Epithelial cell of prostate (primary cell): ENCODE data around the gene NFIA.
"Not testable (repeated sequence)": the region's sequence is repeated elsewhere in the genome, so short reads cannot be mapped to it uniquely, and the experiment has no call there.

Experiments used
- DNase-seq: peaks from one replicate; pipeline ENCODE4 v3.0.0-alpha.2; 2011; ENCODE audit warnings: low read depth, low spot score
- H3K27ac ChIP-seq: fragments of 450-650 bp; 2 replicates; pipeline ENCODE4 v1.5.1; 2017; ENCODE audit warnings: mild to moderate bottlenecking

NFIA gene

DNA sequence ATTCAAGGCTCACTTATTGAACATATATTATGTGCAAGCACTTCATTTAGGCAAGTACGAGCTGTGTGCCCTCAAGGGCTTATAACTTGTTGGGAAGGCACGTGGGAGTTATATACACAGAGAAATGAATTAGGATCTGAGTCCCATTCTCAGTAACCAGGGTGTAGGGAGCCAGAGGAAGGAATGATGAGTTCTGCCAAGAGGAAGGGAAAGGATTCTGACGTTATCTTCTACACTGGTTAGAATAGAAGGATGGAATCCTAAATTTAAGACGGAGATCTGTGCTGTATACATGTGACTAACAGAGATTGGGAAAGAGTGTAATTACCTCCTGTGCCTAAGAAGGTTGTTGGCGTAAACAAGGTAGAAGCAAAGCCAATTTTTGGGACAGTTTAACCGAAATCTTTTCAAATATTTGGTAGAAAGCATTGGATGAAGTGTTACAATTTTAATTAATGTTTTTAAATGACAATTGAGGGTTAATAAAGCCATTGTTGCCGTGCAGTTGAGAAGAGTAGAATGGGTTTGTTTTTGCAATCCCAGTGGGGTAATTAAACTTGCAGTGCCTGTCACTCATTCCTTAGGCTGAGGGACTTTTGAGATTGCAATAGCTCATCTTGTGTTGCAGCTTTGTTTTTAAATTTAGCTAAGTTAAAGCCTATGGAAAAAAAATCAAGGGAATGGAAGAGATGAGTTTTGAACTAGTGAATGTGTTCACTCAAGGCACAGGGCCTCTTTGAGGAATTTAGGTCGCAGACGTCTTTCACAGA, 177.2 kb downstream of the NFIA start:
- DNase-seq, result no peak
- no peak overlapping the region for H3K27ac ChIP-seq

DNA sequence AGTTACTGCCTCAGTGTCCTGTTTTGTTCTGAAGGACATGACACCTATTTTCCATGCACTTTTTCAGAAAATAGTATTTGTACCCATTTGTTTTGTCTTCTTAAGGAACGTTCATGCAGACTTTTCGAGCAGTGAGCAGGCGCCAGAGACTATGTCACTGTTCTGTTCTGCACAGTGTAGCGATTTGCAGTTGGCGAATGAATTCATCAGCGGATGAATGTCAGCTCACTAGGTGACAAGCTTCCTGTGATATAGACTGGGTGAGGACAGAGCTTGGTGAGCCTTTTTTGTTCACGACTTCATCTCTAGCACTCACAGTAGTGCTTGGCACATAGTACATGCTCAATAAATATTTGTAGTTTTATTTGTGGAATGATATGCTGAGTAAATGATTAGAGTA, 177.8 kb downstream of the NFIA start:
- no peak for DNase-seq
- H3K27ac ChIP-seq, result no peak overlapping the region

GRCh38 chr1:61261595-61261994, 179.2 kb downstream of the NFIA start:
- no peak overlapping the region for H3K27ac ChIP-seq
- DNase-seq, result no peak

DNA sequence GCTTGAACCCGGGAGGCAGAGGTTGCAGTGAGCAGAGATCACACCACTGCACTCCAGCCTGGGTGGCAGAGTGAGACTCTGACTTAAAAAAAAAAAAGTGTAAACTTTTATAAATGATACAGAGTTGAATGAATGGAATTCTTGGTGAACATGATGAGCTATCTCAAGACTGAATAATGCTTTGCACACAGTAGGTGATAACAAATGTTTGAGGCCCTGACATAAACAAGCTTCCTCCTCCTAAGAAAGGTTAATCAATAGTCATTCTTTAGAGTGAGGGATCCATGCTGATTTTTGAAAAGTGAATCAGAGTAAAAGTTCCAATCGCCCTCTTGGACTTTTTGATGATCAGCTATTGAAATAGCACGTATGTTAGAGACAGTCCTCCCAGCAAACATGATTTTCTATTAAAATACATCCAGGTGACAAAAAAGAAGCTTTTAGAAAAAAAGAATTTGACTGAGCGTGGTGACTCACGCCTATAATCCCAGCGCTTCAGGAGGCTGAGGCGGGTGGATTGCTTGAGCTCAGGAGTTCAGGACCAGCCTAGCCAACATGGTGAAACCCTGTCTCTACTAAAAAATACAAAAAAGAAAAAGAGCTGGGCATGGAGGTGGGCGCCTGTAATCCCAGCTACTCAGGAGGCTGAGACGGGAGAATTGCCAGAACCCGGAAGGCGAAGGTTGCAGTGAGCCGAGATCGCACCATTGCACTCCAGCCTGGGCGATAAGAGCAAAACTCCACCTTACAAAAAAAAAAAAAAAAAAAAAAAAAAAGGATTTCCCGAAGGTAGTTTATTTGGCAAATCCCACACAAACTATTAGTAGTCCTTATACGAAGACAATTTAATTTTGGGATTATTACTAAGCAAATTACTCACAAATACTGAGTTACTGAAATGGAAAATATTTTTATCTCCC, 181.8 kb downstream of the NFIA start:
- no peak for DNase-seq
- H3K27ac ChIP-seq, result no peak overlapping the region

DNA sequence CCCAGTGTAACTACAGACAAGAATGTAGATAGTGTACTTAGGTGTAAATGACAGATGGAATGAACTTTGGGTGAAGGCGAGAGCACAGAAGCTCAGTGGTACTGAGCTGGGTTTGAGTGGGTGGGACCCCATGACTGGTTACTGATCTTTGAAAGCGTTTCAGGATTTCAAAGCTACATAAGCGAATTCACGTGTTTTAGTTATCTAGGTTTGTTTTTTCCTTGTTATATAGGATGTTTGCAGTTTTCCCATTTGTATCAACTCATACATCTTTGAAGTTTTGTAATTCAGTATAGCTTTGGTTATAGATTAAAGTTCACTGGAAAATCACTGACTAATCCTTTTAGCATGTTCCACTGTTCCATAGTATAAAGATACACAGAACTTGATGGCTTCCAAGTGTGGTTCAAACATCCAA, 182.5 kb downstream of the NFIA start:
- DNase-seq, result no peak

DNA sequence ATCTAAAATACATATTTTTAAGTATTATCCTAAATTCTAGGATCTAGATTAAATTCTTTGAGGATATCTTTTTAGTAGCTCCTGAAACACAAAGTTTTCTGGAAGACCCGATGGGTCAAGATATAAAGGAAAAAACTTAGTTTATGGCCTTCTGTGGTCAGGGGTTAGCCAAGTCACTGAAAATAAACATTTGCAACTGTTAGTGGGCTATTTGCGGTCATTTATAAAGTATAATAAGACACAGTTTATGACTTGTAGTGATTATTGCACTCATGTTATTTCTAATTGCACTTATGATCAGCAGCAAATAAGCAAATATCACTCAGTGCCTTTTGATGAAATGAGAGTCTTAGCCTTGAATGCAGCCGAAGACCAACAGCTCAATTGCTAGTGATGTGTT, 183.3 kb downstream of the NFIA start:
- no peak for DNase-seq
- no peak overlapping the region for H3K27ac ChIP-seq

More for the DNA sequence above, 182.5 kb downstream of the NFIA start:
- no peak overlapping the region for H3K27ac ChIP-seq

- H3K27ac ChIP-seq, result no peak overlapping the region
- no peak for DNase-seq
These were observed 184.4 kb downstream of the NFIA start for GRCh38 chr1:61266738-61267137.

GRCh38 chr1:61268546-61269240, 186.3 kb downstream of the NFIA start:
- H3K27ac ChIP-seq, result no peak overlapping the region
- DNase-seq, result no peak

DNA sequence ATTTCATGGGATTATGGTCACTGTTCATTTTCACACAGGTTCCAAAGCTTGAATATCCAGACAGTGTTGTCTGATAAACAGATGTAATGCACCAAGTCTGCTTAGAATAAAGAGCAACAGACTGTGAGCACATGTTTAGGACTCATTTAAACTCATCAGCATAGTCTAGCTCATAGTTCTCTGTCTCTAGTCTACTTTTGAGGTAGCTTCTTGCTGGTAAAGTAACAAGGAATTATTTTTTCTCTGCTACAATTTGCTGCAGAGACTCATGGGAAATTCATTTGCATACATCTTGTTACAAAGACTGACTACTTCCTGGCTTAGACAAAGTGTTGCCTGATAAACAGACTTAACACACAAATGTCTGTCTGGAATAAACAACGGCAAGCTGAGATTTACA, 187.2 kb downstream of the NFIA start:
- no peak for DNase-seq
- H3K27ac ChIP-seq, result no peak overlapping the region

- H3K27ac ChIP-seq, result no peak overlapping the region
- DNase-seq, result no peak
These were observed 187.7 kb downstream of the NFIA start for GRCh38 chr1:61270107-61270506.

- H3K27ac ChIP-seq, result no peak overlapping the region
- DNase-seq, result no peak
These were observed 188.5 kb downstream of the NFIA start for GRCh38 chr1:61270761-61271411.

DNA sequence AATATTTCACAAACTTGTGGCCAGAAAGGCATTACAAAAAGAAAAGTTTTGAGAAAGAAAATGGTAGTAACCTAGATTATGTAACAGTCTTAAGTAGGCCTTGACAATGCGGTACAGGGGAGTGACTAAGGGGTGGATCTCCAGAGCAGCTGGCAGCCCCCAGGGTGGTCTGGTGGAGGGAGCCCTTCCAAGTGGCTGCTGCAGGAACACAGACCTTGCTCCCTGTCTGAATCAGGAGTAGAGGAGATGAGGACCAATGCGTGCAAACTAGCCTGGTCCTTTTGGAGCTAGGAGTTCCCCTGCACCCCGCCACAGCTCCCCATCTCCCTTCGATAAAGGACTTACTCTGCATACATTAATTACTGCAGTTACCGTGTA, 189.0 kb downstream of the NFIA start:
- H3K27ac ChIP-seq, result no peak overlapping the region
- DNase-seq, result no peak

- H3K27ac ChIP-seq, result no peak overlapping the region
- DNase-seq, result no peak
These were observed 190.9 kb downstream of the NFIA start for GRCh38 chr1:61273167-61273705.

DNA sequence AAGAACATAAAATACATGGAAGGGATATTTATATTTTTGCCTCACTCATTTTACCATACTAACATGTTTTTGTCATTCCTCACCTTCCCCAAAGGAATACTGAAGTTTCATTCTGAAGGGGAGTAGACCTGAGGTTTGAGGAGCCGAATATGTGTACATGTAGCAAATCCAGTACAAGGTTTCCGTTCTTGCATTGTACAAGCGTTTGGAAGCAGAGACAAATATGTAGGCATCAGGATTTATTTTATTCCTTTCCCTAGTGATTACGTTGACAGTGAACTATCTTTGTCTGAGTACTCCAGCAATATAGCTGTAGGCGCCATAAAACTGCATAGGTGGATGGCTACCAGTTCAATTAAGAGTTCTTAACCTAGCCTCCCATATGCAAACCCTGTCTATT, 191.5 kb downstream of the NFIA start:
- DNase-seq, result no peak

GRCh38 chr1:61274939-61275338, 192.6 kb downstream of the NFIA start:
- no peak overlapping the region for H3K27ac ChIP-seq
- DNase-seq, result no peak

More for the DNA sequence above, 191.5 kb downstream of the NFIA start:
- no peak overlapping the region for H3K27ac ChIP-seq

DNA sequence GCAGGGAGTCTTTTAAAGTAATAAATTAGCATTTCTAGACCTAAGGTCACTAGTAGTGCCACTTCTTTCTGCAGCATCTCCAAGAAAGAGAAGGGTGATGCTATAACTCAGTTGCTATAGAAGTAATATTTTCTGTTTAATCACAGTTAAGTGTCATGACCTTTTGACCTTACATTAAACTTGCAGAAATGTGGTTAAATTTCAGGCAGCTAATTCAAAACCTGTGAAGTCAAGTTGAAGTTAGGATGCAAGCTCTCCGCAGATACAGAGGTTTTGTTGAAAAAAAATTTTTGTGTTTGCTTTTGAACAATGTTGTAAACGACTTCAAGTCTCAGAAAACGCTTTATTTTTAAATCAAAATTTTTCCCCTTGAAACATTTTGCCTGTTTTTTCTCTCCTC, 193.9 kb downstream of the NFIA start:
- no peak for DNase-seq

DNA sequence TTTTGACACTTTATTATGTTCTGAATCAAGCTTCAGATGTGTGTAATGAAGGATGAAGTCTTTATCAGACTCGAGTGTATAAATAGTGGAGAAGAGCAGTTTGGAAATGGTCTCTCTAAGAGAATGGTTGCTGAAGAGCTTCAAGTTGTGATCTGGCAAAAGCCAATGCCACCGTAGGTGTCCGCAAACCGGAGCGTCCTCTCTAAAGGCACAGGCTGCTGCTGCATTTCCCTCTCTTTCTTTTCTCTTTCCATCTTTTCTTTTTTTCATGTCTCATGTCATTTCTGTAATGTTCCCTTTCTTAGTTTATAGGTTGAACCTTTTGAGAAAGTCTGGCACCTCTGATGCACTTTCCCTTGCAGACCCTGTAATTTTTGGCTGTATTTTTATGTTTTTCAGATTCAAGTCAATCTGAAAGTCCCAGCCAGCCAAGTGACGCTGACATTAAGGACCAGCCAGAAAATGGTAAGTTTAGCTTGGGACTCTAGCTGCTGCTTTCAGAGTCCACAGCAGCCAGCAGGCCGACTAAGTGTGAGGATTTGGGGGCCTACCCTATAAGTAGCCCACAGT, 194.8 kb downstream of the NFIA start:
- no peak for DNase-seq
- H3K27ac ChIP-seq, result no peak overlapping the region

More for the DNA sequence above, 193.9 kb downstream of the NFIA start:
- H3K27ac ChIP-seq, result no peak overlapping the region

DNA sequence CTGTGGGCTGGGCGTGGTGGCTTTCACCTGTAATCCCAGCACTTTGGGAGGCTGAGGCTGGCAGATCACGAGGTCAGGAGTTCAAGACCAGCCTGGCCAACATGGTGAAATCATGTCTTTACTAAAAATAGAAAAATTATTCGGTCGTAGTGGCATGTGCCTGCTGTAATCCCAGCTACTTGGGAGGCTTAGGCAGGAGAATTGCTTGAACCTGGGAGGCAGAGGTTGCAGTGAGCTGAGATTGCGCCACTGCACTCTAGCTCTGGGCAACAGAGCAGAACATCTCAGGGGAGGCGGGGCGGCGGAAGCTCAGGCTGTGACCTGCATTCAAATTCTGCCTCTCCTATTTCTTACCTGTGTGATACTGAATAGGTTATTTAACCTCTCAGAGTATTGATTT, 196.1 kb downstream of the NFIA start:
- not testable (repeated sequence) for H3K27ac ChIP-seq, DNase-seq

DNA sequence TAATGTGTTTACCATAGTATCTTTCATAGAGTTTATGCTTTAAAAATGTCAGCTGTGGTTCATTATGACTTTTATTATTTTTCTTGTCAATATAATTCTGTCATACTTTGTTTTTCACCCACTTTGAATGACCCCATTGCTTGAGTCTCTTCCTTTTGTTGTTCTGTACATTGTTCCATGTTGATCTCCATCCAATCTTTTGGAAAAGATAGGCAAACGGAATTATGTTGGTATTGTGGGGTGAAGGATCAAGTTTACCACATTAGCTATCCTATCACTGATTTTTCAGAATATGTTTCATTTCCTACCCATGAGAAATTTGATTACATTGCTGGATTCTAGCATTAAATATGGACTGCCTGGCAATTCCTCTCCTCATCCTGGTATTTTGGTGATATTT, 196.6 kb downstream of the NFIA start:
- no peak for DNase-seq
- no peak overlapping the region for H3K27ac ChIP-seq

DNA sequence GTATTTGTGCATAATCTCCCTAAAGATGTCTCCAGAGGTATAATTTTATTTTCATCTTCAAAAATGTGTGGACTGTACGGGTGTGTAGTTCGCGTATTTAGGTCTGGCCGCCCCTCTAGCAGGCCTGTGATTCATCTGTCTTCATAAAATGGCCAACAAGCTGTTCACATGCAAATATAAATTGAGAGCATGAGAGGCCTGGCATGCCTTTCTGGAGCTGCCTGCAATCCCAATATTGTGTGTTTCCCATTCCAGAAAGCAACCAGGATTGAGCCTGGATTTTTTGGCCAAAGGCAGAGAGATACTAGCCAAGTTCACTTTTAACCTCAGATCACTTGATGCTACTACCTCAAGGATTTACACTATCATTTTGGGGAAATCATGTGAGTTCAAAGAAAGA, 197.2 kb downstream of the NFIA start:
- no peak for DNase-seq
- H3K27ac ChIP-seq, result no peak overlapping the region
